Mesenteric fat pad (tissue), 1 donor: ENCODE results near the gene POU2F2. TPM values are rescaled to one million over a fixed set of nuclear protein-coding genes. Genes with fewer than 3 reads are reported as not detected.

Source experiments
- DNase-seq: peaks from one replicate; pipeline ENCODE4 v3.0.0-alpha.2; 2020; ENCODE audit warnings: low spot score
- total RNA-seq: library from RNA; stranded (reverse); fragmentation: NEBNext Ultra II Directional; extraction: Animal tissue kit (Norgen Biotek cat#: 25700); gene quantifications from one replicate; pipeline ENCODE4 v1.2.1, GENCODE V29; 2021
- donor health status: DM: yes; HTN: yes; CAD: no.

Gene POU2F2
- total RNA-seq, 1 donor from 2014 or later: 2.7 TPM

GRCh38 chr19:42155796-42156195, 23.6 kb upstream of the POU2F2 start:
- no peak for DNase-seq

- no peak for DNase-seq
These were observed 22.5 kb upstream of the POU2F2 start for GRCh38 chr19:42154471-42155323.

- no peak for DNase-seq
These were observed 21.6 kb upstream of the POU2F2 start for GRCh38 chr19:42153672-42154433.

GRCh38 chr19:42152910-42153671, 20.8 kb upstream of the POU2F2 start:
- DNase-seq: no peak

- DNase-seq: no peak
These were observed 19.8 kb upstream of the POU2F2 start for GRCh38 chr19:42151782-42152684.

- no peak for DNase-seq
These were observed 18.7 kb upstream of the POU2F2 start for GRCh38 chr19:42150911-42151361.

GRCh38 chr19:42150364-42150763, 18.1 kb upstream of the POU2F2 start:
- no peak for DNase-seq

GRCh38 chr19:42149447-42150202, 17.4 kb upstream of the POU2F2 start:
- no peak for DNase-seq

- no peak for DNase-seq
These were observed 16.0 kb upstream of the POU2F2 start for GRCh38 chr19:42148266-42148665.

GRCh38 chr19:42143341-42144234, 11.3 kb upstream of the POU2F2 start:
- DNase-seq: no peak

GRCh38 chr19:42140125-42140754, 8.0 kb upstream of the POU2F2 start:
- DNase-seq: no peak

- no peak for DNase-seq
These were observed 2.4 kb upstream of the POU2F2 start for GRCh38 chr19:42134535-42135070.

- DNase-seq: peak; percentile 93
These were observed 744 bp upstream of the POU2F2 start for GRCh38 chr19:42132851-42133528.

GRCh38 chr19:42131149-42132029, 857 bp downstream of the POU2F2 start:
- DNase-seq: no peak

- no peak for DNase-seq
These were observed 2.0 kb downstream of the POU2F2 start for GRCh38 chr19:42130254-42130573.
